ENCODE measurements around the gene GLRX. TPM values are rescaled to one million over a fixed set of nuclear protein-coding genes. Genes with fewer than 3 reads are reported as not detected.
A peak's percentile ranks its signal among the peaks of the same experiment; 100 is the strongest.

Gene GLRX
- total and polyA plus RNA-seq, 2 donors (not counting 1 experiment from before 2014, with no cell fraction given): 91.8 to 429 TPM

DNA sequence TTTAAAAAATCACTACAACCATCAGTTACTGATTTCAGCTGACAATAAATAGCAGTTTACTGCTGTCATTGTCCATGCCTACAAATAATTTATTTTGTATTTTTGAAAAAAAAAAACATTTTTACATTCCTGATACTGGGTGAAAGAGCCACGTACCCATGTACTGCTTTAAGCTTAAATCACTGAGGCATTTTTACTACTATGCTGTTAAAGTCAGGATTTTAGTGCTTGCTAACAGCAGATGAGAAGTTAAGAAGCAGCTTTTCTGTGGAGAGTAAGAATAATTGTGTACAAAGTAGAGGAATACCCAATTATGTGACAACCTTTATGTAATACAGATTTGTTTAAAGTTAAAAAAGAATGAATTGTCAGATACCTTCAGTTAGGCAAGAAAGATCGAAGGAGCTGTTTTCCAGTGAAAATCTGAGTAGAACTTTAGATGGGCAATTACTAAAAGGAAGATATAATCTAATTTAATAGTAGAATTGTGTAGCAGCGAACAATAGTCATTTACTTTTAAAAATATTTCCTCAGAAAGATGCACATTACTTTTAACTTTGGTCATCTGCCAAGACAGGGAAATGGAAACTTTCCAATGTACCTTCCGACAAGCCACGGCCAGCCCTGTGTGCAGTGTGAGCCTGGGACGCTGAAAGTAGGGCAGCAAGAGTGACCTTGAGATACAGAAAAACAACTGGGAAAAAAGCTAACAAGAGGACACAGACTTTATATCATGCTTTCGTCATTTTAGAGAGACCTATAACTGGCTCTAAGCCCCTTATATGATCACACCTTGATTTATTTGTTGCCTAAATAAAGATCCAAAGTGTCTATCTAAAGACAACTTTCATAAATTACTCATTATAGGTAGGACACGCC lies 51.5 kb downstream of the GLRX start:
- Histone ChIP-seq H3K27me3 (ENCODE audit: control insufficient read depth, insufficient read depth, low read length) (no peaks in the 10 kb centered on the region), H4K20me1 (ENCODE audit: control insufficient read depth, extremely low read depth, insufficient read depth, low read length) (no peaks in the 10 kb centered on the region), H2AFZ (ENCODE audit: low read length) (no peak overlapping the region), H3K9ac (ENCODE audit: insufficient read depth, low read length) (no peak overlapping the region), H3K79me2 (ENCODE audit: control insufficient read depth, insufficient read depth, low read length) (no peaks in the 10 kb centered on the region), H3K36me3 (ENCODE audit: control insufficient read depth, insufficient read depth, low read length) (peaks cover 10% of the 10 kb centered on the region), H3K4me3 (replicated peaks in 1 of 4; ENCODE audit: control extremely low read depth in 1 of 4, insufficient read depth in 1 of 4, low read depth in 3 of 4, low read length in 4 of 4) (no peak overlapping the region), H3K4me1 (ENCODE audit: control insufficient read depth, extremely low read depth, insufficient read depth, low read length) (no peaks in the 10 kb centered on the region), H3K4me2 (ENCODE audit: extremely low read depth, insufficient read depth, low read length) (no peak overlapping the region), H3K27ac (ENCODE audit: insufficient read depth, low read length) (no peak overlapping the region), H3K9me3 (ENCODE audit: control insufficient read depth, insufficient read depth, low read depth, low read length) (no peaks in the 10 kb centered on the region)
- DNase-seq (ENCODE audit: low read depth in 2 of 2): peak in 1 of 2 donors; percentile 20
- TF ChIP-seq EZH2 (IDR thresholded peaks at IDR 0.05; ENCODE audit: low read length, missing control alignments): no peak
- TF ChIP-seq, protein P1, sequence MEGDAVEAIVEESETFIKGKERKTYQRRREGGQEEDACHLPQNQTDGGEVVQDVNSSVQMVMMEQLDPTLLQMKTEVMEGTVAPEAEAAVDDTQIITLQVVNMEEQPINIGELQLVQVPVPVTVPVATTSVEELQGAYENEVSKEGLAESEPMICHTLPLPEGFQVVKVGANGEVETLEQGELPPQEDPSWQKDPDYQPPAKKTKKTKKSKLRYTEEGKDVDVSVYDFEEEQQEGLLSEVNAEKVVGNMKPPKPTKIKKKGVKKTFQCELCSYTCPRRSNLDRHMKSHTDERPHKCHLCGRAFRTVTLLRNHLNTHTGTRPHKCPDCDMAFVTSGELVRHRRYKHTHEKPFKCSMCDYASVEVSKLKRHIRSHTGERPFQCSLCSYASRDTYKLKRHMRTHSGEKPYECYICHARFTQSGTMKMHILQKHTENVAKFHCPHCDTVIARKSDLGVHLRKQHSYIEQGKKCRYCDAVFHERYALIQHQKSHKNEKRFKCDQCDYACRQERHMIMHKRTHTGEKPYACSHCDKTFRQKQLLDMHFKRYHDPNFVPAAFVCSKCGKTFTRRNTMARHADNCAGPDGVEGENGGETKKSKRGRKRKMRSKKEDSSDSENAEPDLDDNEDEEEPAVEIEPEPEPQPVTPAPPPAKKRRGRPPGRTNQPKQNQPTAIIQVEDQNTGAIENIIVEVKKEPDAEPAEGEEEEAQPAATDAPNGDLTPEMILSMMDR (conservative IDR thresholded peaks at IDR 0.05 in 1 of 2, IDR thresholded peaks at IDR 0.05 in 1 of 2; ENCODE audit: low read depth in 1 of 2, low read length in 2 of 2): no peak

DNA sequence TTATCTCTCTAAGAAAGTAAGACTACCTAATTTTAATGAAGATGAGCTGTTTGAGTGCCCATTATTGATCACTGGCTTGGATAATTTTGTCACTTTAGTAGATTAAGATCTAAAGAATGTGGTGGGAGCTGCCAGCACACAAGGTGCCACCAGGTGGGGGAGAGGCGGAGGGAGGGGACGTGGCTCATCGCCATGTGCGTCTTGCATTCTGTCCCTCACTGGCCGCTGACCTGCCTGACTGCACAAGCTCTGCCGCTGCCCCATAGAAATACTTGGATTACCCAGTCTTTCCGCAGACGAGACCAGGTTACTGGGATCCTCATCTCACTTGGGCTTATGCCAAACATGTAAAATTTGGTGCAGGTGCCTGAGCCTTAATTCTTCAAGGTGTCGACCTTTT lies 53.8 kb downstream of the GLRX start:
- Histone ChIP-seq H3K36me3 (ENCODE audit: control insufficient read depth, insufficient read depth, low read length) (peaks cover 12% of the 10 kb centered on the region), H3K27ac (ENCODE audit: insufficient read depth, low read length) (no peak overlapping the region), H3K9ac (ENCODE audit: insufficient read depth, low read length) (no peak overlapping the region), H2AFZ (ENCODE audit: low read length) (no peak overlapping the region), H3K4me3 (replicated peaks in 1 of 4; ENCODE audit: control extremely low read depth in 1 of 4, insufficient read depth in 1 of 4, low read depth in 3 of 4, low read length in 4 of 4) (no peak overlapping the region), H3K9me3 (ENCODE audit: control insufficient read depth, insufficient read depth, low read depth, low read length) (no peaks in the 10 kb centered on the region), H3K4me1 (ENCODE audit: control insufficient read depth, extremely low read depth, insufficient read depth, low read length) (no peaks in the 10 kb centered on the region), H3K79me2 (ENCODE audit: control insufficient read depth, insufficient read depth, low read length) (no peaks in the 10 kb centered on the region), H3K4me2 (ENCODE audit: extremely low read depth, insufficient read depth, low read length) (no peak overlapping the region), H4K20me1 (ENCODE audit: control insufficient read depth, extremely low read depth, insufficient read depth, low read length) (no peaks in the 10 kb centered on the region), H3K27me3 (ENCODE audit: control insufficient read depth, insufficient read depth, low read length) (no peaks in the 10 kb centered on the region)
- TF ChIP-seq, protein P1 (conservative IDR thresholded peaks at IDR 0.05 in 1 of 2, IDR thresholded peaks at IDR 0.05 in 1 of 2; ENCODE audit: low read depth in 1 of 2, low read length in 2 of 2): no peak
- no peak for TF ChIP-seq EZH2 (IDR thresholded peaks at IDR 0.05; ENCODE audit: low read length, missing control alignments)
- no peak for DNase-seq (ENCODE audit: low read depth in 2 of 2)

DNA sequence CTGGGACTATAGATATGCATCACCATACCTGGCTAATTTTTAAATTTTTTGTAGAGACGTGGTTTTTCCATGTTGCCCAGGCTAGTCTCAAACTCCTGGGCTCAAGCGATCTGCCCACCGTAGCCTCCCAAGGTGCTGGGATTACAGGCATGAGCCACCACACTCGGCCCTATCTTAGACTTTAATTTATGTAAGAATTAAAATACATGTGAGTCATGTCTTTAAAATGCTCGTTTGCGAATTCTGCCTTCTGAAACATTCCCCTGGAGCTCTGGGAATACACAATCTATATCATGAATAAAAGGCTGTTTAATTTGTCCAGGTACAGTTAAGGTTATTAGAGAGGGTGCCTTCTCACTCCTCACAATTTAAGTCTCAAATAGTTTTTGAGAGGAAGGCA lies 58.6 kb downstream of the GLRX start:
- no peaks in the 10 kb centered on the region for H3K79me2 ChIP-seq (ENCODE audit: control insufficient read depth, insufficient read depth, low read length)
- no peaks in the 10 kb centered on the region for H3K9me3 ChIP-seq (ENCODE audit: control insufficient read depth, insufficient read depth, low read depth, low read length)
- H3K4me2 ChIP-seq (ENCODE audit: extremely low read depth, insufficient read depth, low read length): no peak overlapping the region
- H3K4me3 ChIP-seq (replicated peaks in 1 of 4; ENCODE audit: control extremely low read depth in 1 of 4, insufficient read depth in 1 of 4, low read depth in 3 of 4, low read length in 4 of 4): no peak overlapping the region
- TF ChIP-seq, protein P1 (conservative IDR thresholded peaks at IDR 0.05 in 1 of 2, IDR thresholded peaks at IDR 0.05 in 1 of 2; ENCODE audit: low read depth in 1 of 2, low read length in 2 of 2): no peak
- no peak for TF ChIP-seq EZH2 (IDR thresholded peaks at IDR 0.05; ENCODE audit: low read length, missing control alignments)
- no peaks in the 10 kb centered on the region for H4K20me1 ChIP-seq (ENCODE audit: control insufficient read depth, extremely low read depth, insufficient read depth, low read length)
- H3K27me3 ChIP-seq (ENCODE audit: control insufficient read depth, insufficient read depth, low read length): no peaks in the 10 kb centered on the region
- peaks cover 7% of the 10 kb centered on the region for H3K36me3 ChIP-seq (ENCODE audit: control insufficient read depth, insufficient read depth, low read length)
- peak in 1 of 2 donors; percentile 61 for DNase-seq (ENCODE audit: low read depth in 2 of 2)
- no peak overlapping the region for H3K27ac ChIP-seq (ENCODE audit: insufficient read depth, low read length)
- H3K4me1 ChIP-seq (ENCODE audit: control insufficient read depth, extremely low read depth, insufficient read depth, low read length): peaks cover 26% of the 10 kb centered on the region
- no peak overlapping the region for H3K9ac ChIP-seq (ENCODE audit: insufficient read depth, low read length)
- no peak overlapping the region for H2AFZ ChIP-seq (ENCODE audit: low read length)

Other genes starting within 250 kb of the GLRX start
- under 0.01 and 0.33 TPM in 2 replicates for gene GPR150, start 202.6 kb downstream of the GLRX start, total RNA-seq
- gene GPR150, start 202.6 kb downstream of the GLRX start, polyA plus RNA-seq: 0.23 and 0.43 TPM in 2 replicates
- 3.1 and 4.8 TPM in 2 replicates for gene RFESD, start 175.9 kb downstream of the GLRX start, total RNA-seq
- 2.7 TPM in 2 replicates for gene RFESD, start 175.9 kb downstream of the GLRX start, polyA plus RNA-seq
- 0.51 and 0.66 TPM in 2 replicates for gene SPATA9, start 139.7 kb downstream of the GLRX start, total RNA-seq
- gene SPATA9, start 139.7 kb downstream of the GLRX start, polyA plus RNA-seq: 0.75 and 1.7 TPM in 2 replicates
- 222 and 337 TPM in 2 replicates for gene RHOBTB3, start 91.4 kb downstream of the GLRX start, total RNA-seq
- 188 and 338 TPM in 2 replicates for gene RHOBTB3, start 91.4 kb downstream of the GLRX start, polyA plus RNA-seq
- 64.2 and 121 TPM in 2 replicates for gene ELL2, start 139.1 kb upstream of the GLRX start, total RNA-seq
- gene ELL2, start 139.1 kb upstream of the GLRX start, polyA plus RNA-seq: 68.5 and 78.7 TPM in 2 replicates